ENCODE results near the gene CHD2.

The CHD2 gene

GRCh38 chr15:92954002-92954401 lies 53.9 kb downstream of the CHD2 start:
- no peak for ATAC-seq
- no peak for TF ChIP-seq ZC3H10 (CRISPR knock-in tag; IDR thresholded peaks at IDR 0.05)
- no peak for TF ChIP-seq RARB (CRISPR knock-in tag; IDR thresholded peaks at IDR 0.05)
- no peak for TF ChIP-seq TSHZ2 (CRISPR knock-in tag; IDR thresholded peaks at IDR 0.05)
- no peak for TF ChIP-seq OSR1 (CRISPR knock-in tag; IDR thresholded peaks at IDR 0.05)
- TF ChIP-seq TOX (CRISPR knock-in tag; IDR thresholded peaks at IDR 0.05; ENCODE audit: borderline replicate concordance) = no peak
- TF ChIP-seq ZFP30 (CRISPR knock-in tag; IDR thresholded peaks at IDR 0.05) = no peak
- TF ChIP-seq ESRRG (CRISPR knock-in tag; IDR thresholded peaks at IDR 0.05) = no peak
- no peak for TF ChIP-seq ARNTL (CRISPR knock-in tag; IDR thresholded peaks at IDR 0.05; ENCODE audit: borderline replicate concordance, low read depth)
- no peak for TF ChIP-seq SNAI2 (CRISPR knock-in tag; IDR thresholded peaks at IDR 0.05)
- no peak for TF ChIP-seq TCF4 (CRISPR knock-in tag; IDR thresholded peaks at IDR 0.05; ENCODE audit: borderline replicate concordance)
- TF ChIP-seq ZNF565 (CRISPR knock-in tag; conservative IDR thresholded peaks at IDR 0.05; ENCODE audit: low read depth) = no peak
- no peak for TF ChIP-seq GLIS3 (CRISPR knock-in tag; IDR thresholded peaks at IDR 0.05)
- no peak for TF ChIP-seq ISL1 (CRISPR knock-in tag; IDR thresholded peaks at IDR 0.05)
- TF ChIP-seq CSRNP3 (CRISPR knock-in tag; IDR thresholded peaks at IDR 0.05) = no peak
- no peak for TF ChIP-seq BACH2 (CRISPR knock-in tag; IDR thresholded peaks at IDR 0.05; ENCODE audit: borderline replicate concordance)
- no peak for TF ChIP-seq ZFP3 (CRISPR knock-in tag; IDR thresholded peaks at IDR 0.05)

- peak; percentile 27; the same call in 1 of the 3 replicates for ATAC-seq
- TF ChIP-seq ZNF70 (CRISPR knock-in tag; IDR thresholded peaks at IDR 0.05) (no peak), POU6F1 (CRISPR knock-in tag; IDR thresholded peaks at IDR 0.05; ENCODE audit: borderline replicate concordance, low read depth) (no peak), OSR1 (CRISPR knock-in tag; IDR thresholded peaks at IDR 0.05) (no peak), TSHZ2 (CRISPR knock-in tag; IDR thresholded peaks at IDR 0.05) (no peak), CSRNP3 (CRISPR knock-in tag; IDR thresholded peaks at IDR 0.05) (no peak), RARB (CRISPR knock-in tag; IDR thresholded peaks at IDR 0.05) (no peak)
Measured at GRCh38 chr15:92954578-92954977, 54.5 kb downstream of the CHD2 start.

- no peak for ATAC-seq
- no peak for TF ChIP-seq PPARA (CRISPR knock-in tag; IDR thresholded peaks at IDR 0.05; ENCODE audit: borderline replicate concordance)
- TF ChIP-seq ZNF565 (CRISPR knock-in tag; conservative IDR thresholded peaks at IDR 0.05; ENCODE audit: low read depth) = no peak
- TF ChIP-seq RARB (CRISPR knock-in tag; IDR thresholded peaks at IDR 0.05) = no peak
- no peak for TF ChIP-seq CREB5 (CRISPR knock-in tag; IDR thresholded peaks at IDR 0.05; ENCODE audit: low read depth)
- TF ChIP-seq ISL1 (CRISPR knock-in tag; IDR thresholded peaks at IDR 0.05) = no peak
- TF ChIP-seq TOX (CRISPR knock-in tag; IDR thresholded peaks at IDR 0.05; ENCODE audit: borderline replicate concordance) = no peak
- TF ChIP-seq CSDC2 (CRISPR knock-in tag; IDR thresholded peaks at IDR 0.05) = no peak
- no peak for TF ChIP-seq GLIS3 (CRISPR knock-in tag; IDR thresholded peaks at IDR 0.05)
- no peak for TF ChIP-seq ARNTL (CRISPR knock-in tag; IDR thresholded peaks at IDR 0.05; ENCODE audit: borderline replicate concordance, low read depth)
- no peak for TF ChIP-seq ZNF70 (CRISPR knock-in tag; IDR thresholded peaks at IDR 0.05)
- no peak for TF ChIP-seq ZFP3 (CRISPR knock-in tag; IDR thresholded peaks at IDR 0.05)
- TF ChIP-seq OSR1 (CRISPR knock-in tag; IDR thresholded peaks at IDR 0.05) = no peak
- TF ChIP-seq PATZ1 (CRISPR knock-in tag; IDR thresholded peaks at IDR 0.05; ENCODE audit: borderline replicate concordance) = no peak
Measured at GRCh38 chr15:92955706-92956105, 55.6 kb downstream of the CHD2 start.
